MCF 10A (cell line): Measurements from ENCODE around the gene INSR. TPM values are rescaled to one million over a fixed set of nuclear protein-coding genes. Genes with fewer than 3 reads are reported as not detected.

Experiments
- BruUV-seq: library from RNA; stranded (reverse); fragments of 400-500 nt; replicated peaks from 2 replicates; lab custom pipeline; 2021; lab: Mats Ljungman, UMichigan
- CTCF ChIA-PET: fragments of 300-600 bp; sonication (Branson Sonifier 250); formaldehyde crosslinking; extraction: SDS; loops from one replicate; lab custom pipeline; 2021; ENCODE audit warnings: antibody characterized with exemption, inconsistent platforms; lab: Yijun Ruan, JAX
- POLR2A ChIA-PET: fragments of 300-600, 350-650 bp; sonication (Branson Sonifier 250); formaldehyde crosslinking; extraction: SDS; loops from one replicate; lab custom pipeline; 2020; ENCODE audit warnings: antibody characterized with exemption, inconsistent platforms; lab: Yijun Ruan, JAX
- DNase-seq: peaks from one replicate; pipeline ENCODE4 v3.0.0-alpha.2; 2018; ENCODE audit not compliant: unreplicated experiment
- H3K27ac Mint-ChIP-seq: one replicate; pipeline ENCODE4 v1.8.0; 2022; ENCODE audit warnings: mild to moderate bottlenecking, low read depth, mixed read lengths; ENCODE audit not compliant: unreplicated experiment
- H3K27me3 Mint-ChIP-seq: one replicate; pipeline ENCODE4 v1.8.0; 2022; ENCODE audit warnings: mixed read lengths; ENCODE audit not compliant: insufficient read depth, unreplicated experiment
- H3K36me3 Mint-ChIP-seq: one replicate; pipeline ENCODE4 v1.8.0; 2022; ENCODE audit warnings: mild to moderate bottlenecking, moderate library complexity, mixed read lengths; ENCODE audit not compliant: insufficient read depth, unreplicated experiment
- H3K4me1 Mint-ChIP-seq: one replicate; pipeline ENCODE4 v1.8.0; 2022; ENCODE audit warnings: mixed read lengths; ENCODE audit not compliant: insufficient read depth, unreplicated experiment
- H3K4me3 Mint-ChIP-seq: one replicate; pipeline ENCODE4 v1.8.0; 2022; ENCODE audit warnings: mild to moderate bottlenecking, moderate library complexity, mixed read lengths; ENCODE audit not compliant: unreplicated experiment
- H3K9me3 Mint-ChIP-seq: one replicate; pipeline ENCODE4 v1.8.0; 2022; ENCODE audit warnings: mixed read lengths; ENCODE audit not compliant: unreplicated experiment
- intact Hi-C: fragments of 100-400 bp; cut with micrococcal nuclease; formaldehyde crosslinking; loops from 2 replicates; pipeline ENCODE4 v1.14.1; 2022
- total RNA-seq: library from RNA; stranded (reverse); gene quantifications from 2 replicates; pipeline ENCODE4 v1.2.3, GENCODE V29; 2022
- TF ChIP-seq, protein P1 (sequence below): fragments of 200-600 bp; IDR thresholded peaks from one replicate; pipeline ENCODE4 v1.8.0; 2022; ENCODE audit warnings: antibody characterized with exemption, mild to moderate bottlenecking; ENCODE audit not compliant: unreplicated experiment

The INSR gene
- total RNA-seq, 1 experiment from 2014 or later, result 8.8 TPM

DNA sequence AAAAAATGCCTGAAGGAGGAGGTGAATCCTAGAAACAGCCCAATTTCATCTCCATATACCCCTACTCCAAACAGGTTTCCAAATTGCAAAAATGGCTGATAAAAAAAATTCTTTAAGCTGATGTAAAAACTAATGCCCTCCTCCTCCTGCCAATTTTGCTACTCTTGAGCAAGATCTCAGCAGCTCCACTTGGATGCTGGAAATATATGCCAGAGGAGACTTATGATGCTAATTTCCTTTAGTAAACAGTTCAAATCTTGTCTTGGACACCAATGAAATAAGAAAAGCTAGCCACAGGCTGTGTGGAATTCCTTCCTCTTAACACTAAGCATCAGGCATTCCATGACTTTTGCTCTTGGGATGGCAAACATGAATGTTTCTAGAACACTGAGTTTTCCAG lies 67.5 kb downstream of the INSR start:
- CTCF ChIA-PET, result interaction anchor here (0.6 kb wide), 1 partner anchor 430 kb away, joined by 6 read pairs; no protein-coding TSS in a partner anchor
- Mint-ChIP-seq H3K9me3 (peaks cover 8% of the 10 kb centered on the region), H3K4me3 (no peak overlapping the region), H3K27me3 (no peaks in the 10 kb centered on the region), H3K4me1 (no peaks in the 10 kb centered on the region), H3K27ac (no peak overlapping the region), H3K36me3 (no peaks in the 10 kb centered on the region)
- DNase-seq, result no peak
- POLR2A ChIA-PET, result interaction anchor here (0.6 kb wide), 1 partner anchor 95 kb away, joined by 3 read pairs; no protein-coding TSS in a partner anchor
- intact Hi-C loops, result no loop called here
- no TSS peak for BruUV-seq
- TF ChIP-seq, protein P1, sequence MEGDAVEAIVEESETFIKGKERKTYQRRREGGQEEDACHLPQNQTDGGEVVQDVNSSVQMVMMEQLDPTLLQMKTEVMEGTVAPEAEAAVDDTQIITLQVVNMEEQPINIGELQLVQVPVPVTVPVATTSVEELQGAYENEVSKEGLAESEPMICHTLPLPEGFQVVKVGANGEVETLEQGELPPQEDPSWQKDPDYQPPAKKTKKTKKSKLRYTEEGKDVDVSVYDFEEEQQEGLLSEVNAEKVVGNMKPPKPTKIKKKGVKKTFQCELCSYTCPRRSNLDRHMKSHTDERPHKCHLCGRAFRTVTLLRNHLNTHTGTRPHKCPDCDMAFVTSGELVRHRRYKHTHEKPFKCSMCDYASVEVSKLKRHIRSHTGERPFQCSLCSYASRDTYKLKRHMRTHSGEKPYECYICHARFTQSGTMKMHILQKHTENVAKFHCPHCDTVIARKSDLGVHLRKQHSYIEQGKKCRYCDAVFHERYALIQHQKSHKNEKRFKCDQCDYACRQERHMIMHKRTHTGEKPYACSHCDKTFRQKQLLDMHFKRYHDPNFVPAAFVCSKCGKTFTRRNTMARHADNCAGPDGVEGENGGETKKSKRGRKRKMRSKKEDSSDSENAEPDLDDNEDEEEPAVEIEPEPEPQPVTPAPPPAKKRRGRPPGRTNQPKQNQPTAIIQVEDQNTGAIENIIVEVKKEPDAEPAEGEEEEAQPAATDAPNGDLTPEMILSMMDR, result no peak

DNA sequence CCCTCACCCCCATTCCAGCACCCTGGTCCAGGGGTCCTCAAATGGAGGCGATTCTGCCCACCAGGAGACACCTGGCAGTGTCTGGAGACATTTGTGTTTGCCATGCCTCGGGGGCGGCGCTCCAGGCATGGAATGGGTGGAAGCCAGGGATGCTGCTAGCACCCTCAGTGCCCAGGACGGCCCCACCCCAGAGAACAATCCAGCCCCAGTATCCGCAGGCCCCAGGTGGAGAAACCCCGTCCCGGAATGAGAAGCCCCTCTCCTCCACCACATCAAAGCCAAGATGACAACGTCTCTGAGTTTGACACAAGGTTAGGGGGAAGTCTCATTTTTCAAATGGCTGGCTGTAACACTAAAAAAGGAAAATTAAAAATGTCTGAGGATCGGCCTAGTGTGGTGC lies 68.5 kb downstream of the INSR start:
- TF ChIP-seq, protein P1, result no peak
- BruUV-seq, result no TSS peak
- no peak overlapping the region for H3K4me3 Mint-ChIP-seq
- POLR2A ChIA-PET, result no interaction called here
- CTCF ChIA-PET, result no interaction called here
- peaks cover 8% of the 10 kb centered on the region for H3K9me3 Mint-ChIP-seq
- intact Hi-C loops, result no loop called here
- no peaks in the 10 kb centered on the region for H3K4me1 Mint-ChIP-seq
- DNase-seq, result no peak
- H3K36me3 Mint-ChIP-seq, result no peaks in the 10 kb centered on the region
- no peak overlapping the region for H3K27ac Mint-ChIP-seq
- H3K27me3 Mint-ChIP-seq, result no peaks in the 10 kb centered on the region

DNA sequence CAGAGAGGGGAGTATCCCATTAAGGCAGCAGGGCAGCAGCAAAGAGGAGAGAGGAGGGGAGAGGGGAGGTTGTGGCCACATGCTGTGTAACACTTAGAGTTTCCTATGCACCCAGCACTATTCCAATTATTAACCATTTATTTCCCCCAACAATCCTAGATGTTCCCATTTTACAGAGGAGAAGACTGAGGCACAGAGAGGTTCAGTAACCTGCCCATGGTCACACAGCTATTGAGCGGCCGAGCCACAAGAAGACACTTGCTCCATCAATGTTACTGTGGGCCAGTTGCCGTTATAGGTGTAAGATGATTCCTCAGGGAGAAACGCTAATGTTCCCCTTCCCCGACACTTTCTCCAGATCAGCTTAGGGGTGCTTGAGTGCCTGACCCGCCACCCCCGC lies 69.2 kb downstream of the INSR start:
- H3K27me3 Mint-ChIP-seq, result no peaks in the 10 kb centered on the region
- POLR2A ChIA-PET, result no interaction called here
- intact Hi-C loops, result no loop called here
- no peaks in the 10 kb centered on the region for H3K36me3 Mint-ChIP-seq
- TF ChIP-seq, protein P1, result no peak
- peaks cover 8% of the 10 kb centered on the region for H3K9me3 Mint-ChIP-seq
- DNase-seq, result no peak
- no TSS peak for BruUV-seq
- CTCF ChIA-PET, result no interaction called here
- no peak overlapping the region for H3K4me3 Mint-ChIP-seq
- H3K4me1 Mint-ChIP-seq, result no peaks in the 10 kb centered on the region
- no peak overlapping the region for H3K27ac Mint-ChIP-seq

DNA sequence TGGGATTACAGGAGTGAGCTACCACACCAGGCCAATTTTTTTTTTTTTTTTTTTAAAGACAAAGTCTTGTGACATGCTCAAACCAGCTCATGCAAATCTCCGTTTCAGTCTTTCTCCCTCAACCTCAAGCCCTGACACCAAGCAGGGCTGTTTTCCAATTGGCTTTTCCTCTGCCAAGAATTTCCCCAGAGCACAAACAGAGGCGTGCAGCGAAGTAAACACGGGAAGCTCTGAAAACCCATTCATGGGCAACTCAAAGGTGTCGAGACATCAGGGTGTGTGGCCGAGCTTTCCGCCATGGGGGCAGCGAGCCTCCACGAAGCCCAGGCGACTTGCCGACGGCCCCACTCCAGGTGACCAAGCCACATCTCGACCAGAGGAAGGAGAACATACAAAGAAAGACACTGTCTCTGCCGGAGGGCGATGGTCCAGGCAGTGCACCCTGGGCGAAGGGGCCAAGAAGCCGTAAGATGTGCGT lies 70.0 kb downstream of the INSR start:
- DNase-seq, result no peak
- intact Hi-C loops, result no loop called here
- ChIA-PET POLR2A (interaction anchor here (0.6 to 1.2 kb wide), 2 partner anchors 9 to 28 kb away, joined by 3 to 5 read pairs; no protein-coding TSS in a partner anchor), CTCF (interaction anchor here (0.6 to 0.7 kb wide), 2 partner anchors 33 to 1514 kb away, joined by 3 to 4 read pairs; no protein-coding TSS in a partner anchor)
- TF ChIP-seq, protein P1, result no peak
- no TSS peak for BruUV-seq
- no peaks in the 10 kb centered on the region for H3K4me1 Mint-ChIP-seq
- H3K27me3 Mint-ChIP-seq, result no peaks in the 10 kb centered on the region
- no peak overlapping the region for H3K4me3 Mint-ChIP-seq
- H3K36me3 Mint-ChIP-seq, result no peaks in the 10 kb centered on the region
- H3K9me3 Mint-ChIP-seq, result peaks cover 7% of the 10 kb centered on the region
- H3K27ac Mint-ChIP-seq, result no peak overlapping the region
